Activated naive CD4-positive, alpha-beta T cell treated with Interleukin-2 at 50 U/mL for 16 hours (primary cell): ENCODE data around the gene ADAMTS5.

ENCODE experiments used
- DNase-seq: peaks from one replicate; pipeline ENCODE4 v3.0.0-alpha.2; 2020

ADAMTS5 gene

GRCh38 chr21:26967062-26967913 is at the start of gene ADAMTS5:
TSS of gene ADAMTS5 (minus strand) at chr21:26967088. CDS start at chr21:26966391, 697 bp downstream.
- DNase-seq: no peak

GRCh38 chr21:27001526-27001925 is 34.6 kb upstream of the ADAMTS5 start:
- no peak for DNase-seq

GRCh38 chr21:26983576-26983975 is 16.7 kb upstream of the ADAMTS5 start:
- DNase-seq: no peak

- DNase-seq: no peak
These were observed 15.9 kb upstream of the ADAMTS5 start for GRCh38 chr21:26982767-26983166.

- DNase-seq: no peak
These were observed 10.9 kb upstream of the ADAMTS5 start for GRCh38 chr21:26977746-26978145.

- no peak for DNase-seq
These were observed 6.3 kb upstream of the ADAMTS5 start for GRCh38 chr21:26973226-26973625.

GRCh38 chr21:26972192-26972591 is 5.3 kb upstream of the ADAMTS5 start:
- DNase-seq: no peak

GRCh38 chr21:26969971-26970725 is 3.3 kb upstream of the ADAMTS5 start:
- no peak for DNase-seq

GRCh38 chr21:26966649-26967061 is 233 bp downstream of the ADAMTS5 start:
- no peak for DNase-seq

- DNase-seq: no peak
These were observed 844 bp downstream of the ADAMTS5 start for GRCh38 chr21:26965907-26966581.

GRCh38 chr21:26965040-26965906 is 1.6 kb downstream of the ADAMTS5 start:
- no peak for DNase-seq

- DNase-seq: no peak
These were observed 2.6 kb downstream of the ADAMTS5 start for GRCh38 chr21:26964170-26964778.

- no peak for DNase-seq
These were observed 4.2 kb downstream of the ADAMTS5 start for GRCh38 chr21:26962621-26963181.

- no peak for DNase-seq
These were observed 5.2 kb downstream of the ADAMTS5 start for GRCh38 chr21:26961698-26962097.

GRCh38 chr21:26958788-26959187 is 8.1 kb downstream of the ADAMTS5 start:
- DNase-seq: no peak

- no peak for DNase-seq
These were observed 10.1 kb downstream of the ADAMTS5 start for GRCh38 chr21:26956813-26957212.

GRCh38 chr21:26956216-26956615 is 10.7 kb downstream of the ADAMTS5 start:
- no peak for DNase-seq

GRCh38 chr21:26954662-26955121 is 12.2 kb downstream of the ADAMTS5 start:
- no peak for DNase-seq

GRCh38 chr21:26952374-26953066 is 14.4 kb downstream of the ADAMTS5 start:
- DNase-seq: no peak

GRCh38 chr21:26949830-26950229 is 17.1 kb downstream of the ADAMTS5 start:
- no peak for DNase-seq

- no peak for DNase-seq
These were observed 18.7 kb downstream of the ADAMTS5 start for GRCh38 chr21:26948194-26948593.
